ENCODE measurements around the gene CKMT2.

GRCh38 chr5:81226949-81227348 is 6.2 kb upstream of the CKMT2 start:
- no peak for TF ChIP-seq CTCF (IDR thresholded peaks at IDR 0.05; ENCODE audit: borderline replicate concordance, extremely low read depth, low read length, poor library complexity, severe bottlenecking)
- no peak for TF ChIP-seq EZH2 (IDR thresholded peaks at IDR 0.05; ENCODE audit: borderline replicate concordance, low read depth, low read length, severe bottlenecking)
